A673 (cell line): ENCODE data around the gene PRODH. TPM values are rescaled to one million over a fixed set of nuclear protein-coding genes. Genes with fewer than 3 reads are reported as not detected.
A peak's percentile ranks its signal among the peaks of the same experiment; 100 is the strongest.
"Not testable (repeated sequence)": the region's sequence is repeated elsewhere in the genome, so short reads cannot be mapped to it uniquely, and the experiment has no call there.

Experiments
- BruUV-seq: library from RNA; stranded (reverse); fragments of 400-500 nt; replicated peaks from 2 replicates; lab custom pipeline; 2021; lab: Mats Ljungman, UMichigan
- CTCF ChIA-PET: fragments of 300-600 bp; sonication (Branson Sonifier 250); formaldehyde crosslinking; loops from one replicate; lab custom pipeline; 2022; ENCODE audit warnings: antibody characterized with exemption; lab: Charles Lee
- POLR2A ChIA-PET: fragments of 300-600 bp; sonication (Branson Sonifier 250); formaldehyde crosslinking; loops from one replicate; lab custom pipeline; 2022; ENCODE audit warnings: antibody characterized with exemption; ENCODE audit not compliant: low non-redundant PET; lab: Charles Lee
- DNase-seq: peaks from one replicate; pipeline ENCODE4 v3.0.0-alpha.2; 2015; ENCODE audit warnings: low spot score
- H3K27ac ChIP-seq: fragments of 200-600 bp; sonication (generic); 2 replicates; pipeline ENCODE4 v1.5.1; 2016; ENCODE audit warnings: mixed run types, low read depth, mild to moderate bottlenecking, mixed read lengths, antibody characterized with exemption, low read length; ENCODE audit not compliant: poor library complexity, severe bottlenecking
- H3K27me3 ChIP-seq: fragments of 200-600 bp; sonication (generic); replicated peaks from 2 replicates; pipeline ENCODE4 v1.6.1; 2017; ENCODE audit warnings: mixed run types, low read depth, mild to moderate bottlenecking, mixed read lengths, antibody characterized with exemption, low read length; ENCODE audit not compliant: insufficient read depth, poor library complexity
- H3K36me3 ChIP-seq: fragments of 200-600 bp; sonication (generic); 2 replicates; pipeline ENCODE4 v1.6.1; 2016; ENCODE audit warnings: mixed run types, mild to moderate bottlenecking, mixed read lengths, antibody characterized with exemption, low read length; ENCODE audit not compliant: insufficient read depth, poor library complexity, severe bottlenecking
- H3K4me1 ChIP-seq: fragments of 200-600 bp; sonication (generic); 2 replicates; pipeline ENCODE4 v1.6.1; 2017; ENCODE audit warnings: mixed run types, mild to moderate bottlenecking, mixed read lengths, antibody characterized with exemption, low read length; ENCODE audit not compliant: insufficient read depth, poor library complexity, severe bottlenecking
- H3K4me3 ChIP-seq: fragments of 200-600 bp; sonication (generic); 2 replicates; pipeline ENCODE4 v1.5.1; 2016; ENCODE audit warnings: low read depth, mixed run types, mild to moderate bottlenecking, mixed read lengths, low read length; ENCODE audit not compliant: poor library complexity, severe bottlenecking
- H3K9me3 ChIP-seq: fragments of 200-600 bp; sonication (generic); 2 replicates; pipeline ENCODE4 v1.6.1; 2016; ENCODE audit warnings: mixed run types, low read depth, mild to moderate bottlenecking, mixed read lengths, antibody characterized with exemption, low read length; ENCODE audit not compliant: poor library complexity, severe bottlenecking
- EZH2 ChIP-seq: fragments of 200-600 bp; sonication (generic); IDR thresholded peaks from 2 replicates; pipeline ENCODE4 v1.6.1; 2017; ENCODE audit warnings: borderline replicate concordance, low read depth, mild to moderate bottlenecking, mixed read lengths, antibody characterized with exemption, low read length; ENCODE audit not compliant: poor library complexity, severe bottlenecking
- intact Hi-C: fragments of 100-400 bp; cut with micrococcal nuclease; formaldehyde crosslinking; loops from one replicate; pipeline ENCODE4 v1.10.0; 2022; ENCODE audit not compliant: unreplicated experiment
- total RNA-seq: library from RNA; stranded (reverse); gene quantifications from 2 replicates; pipeline ENCODE4 v1.2.3, GENCODE V29; 2021
- TF ChIP-seq, protein P1 (sequence below): fragments of 300-800, 200-600 bp; sonication (generic); conservative IDR thresholded peaks from 2 replicates; pipeline ENCODE4 v1.5.1; 2017; ENCODE audit warnings: low read depth, mild to moderate bottlenecking, antibody characterized with exemption, low read length, moderate library complexity, mixed read lengths

PRODH gene
- total RNA-seq, 1 experiment from 2014 or later = 10.9 TPM

DNA sequence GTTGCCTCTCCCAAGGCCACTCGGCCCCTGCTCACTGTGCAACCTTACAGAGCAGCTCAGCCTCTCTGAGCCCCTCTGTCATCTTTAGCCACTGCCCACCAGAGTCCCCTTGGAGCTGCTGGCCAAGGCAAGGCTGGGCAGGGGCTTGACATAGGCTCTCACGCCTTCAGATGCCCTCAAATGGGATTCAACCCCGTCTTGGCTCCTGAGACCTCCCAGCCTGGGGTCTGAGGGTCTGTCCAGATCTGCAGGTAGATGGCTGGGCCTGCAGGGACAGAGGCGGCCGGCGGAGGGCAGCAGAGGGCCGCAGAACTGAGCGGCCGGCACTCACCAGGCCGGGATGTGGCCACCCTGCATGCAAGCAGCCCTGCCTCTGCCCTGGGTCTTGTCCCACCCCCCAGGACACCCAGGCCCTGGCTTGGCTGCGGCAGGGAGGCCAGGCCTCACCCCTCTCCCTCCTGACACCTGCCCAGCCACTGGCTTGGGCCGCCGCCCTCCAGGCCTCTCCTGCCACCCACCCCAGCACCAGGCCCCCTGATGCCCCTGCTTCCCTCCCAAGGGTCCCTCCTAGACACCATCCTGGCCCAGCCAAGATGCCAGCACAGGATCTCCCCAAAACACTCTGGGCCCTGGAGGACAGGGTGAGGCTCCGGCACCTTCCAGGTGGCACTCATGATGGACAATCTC, 18.4 kb upstream of the PRODH start:
- TF ChIP-seq, protein P1, sequence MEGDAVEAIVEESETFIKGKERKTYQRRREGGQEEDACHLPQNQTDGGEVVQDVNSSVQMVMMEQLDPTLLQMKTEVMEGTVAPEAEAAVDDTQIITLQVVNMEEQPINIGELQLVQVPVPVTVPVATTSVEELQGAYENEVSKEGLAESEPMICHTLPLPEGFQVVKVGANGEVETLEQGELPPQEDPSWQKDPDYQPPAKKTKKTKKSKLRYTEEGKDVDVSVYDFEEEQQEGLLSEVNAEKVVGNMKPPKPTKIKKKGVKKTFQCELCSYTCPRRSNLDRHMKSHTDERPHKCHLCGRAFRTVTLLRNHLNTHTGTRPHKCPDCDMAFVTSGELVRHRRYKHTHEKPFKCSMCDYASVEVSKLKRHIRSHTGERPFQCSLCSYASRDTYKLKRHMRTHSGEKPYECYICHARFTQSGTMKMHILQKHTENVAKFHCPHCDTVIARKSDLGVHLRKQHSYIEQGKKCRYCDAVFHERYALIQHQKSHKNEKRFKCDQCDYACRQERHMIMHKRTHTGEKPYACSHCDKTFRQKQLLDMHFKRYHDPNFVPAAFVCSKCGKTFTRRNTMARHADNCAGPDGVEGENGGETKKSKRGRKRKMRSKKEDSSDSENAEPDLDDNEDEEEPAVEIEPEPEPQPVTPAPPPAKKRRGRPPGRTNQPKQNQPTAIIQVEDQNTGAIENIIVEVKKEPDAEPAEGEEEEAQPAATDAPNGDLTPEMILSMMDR = peak; percentile 78
- intact Hi-C loops, H3K36me3 ChIP-seq, H3K4me1 ChIP-seq, CTCF ChIA-PET, H3K27me3 ChIP-seq, BruUV-seq, H3K27ac ChIP-seq, H3K9me3 ChIP-seq, H3K4me3 ChIP-seq, POLR2A ChIA-PET: not testable (repeated sequence)
- peak; percentile 51 for DNase-seq

DNA sequence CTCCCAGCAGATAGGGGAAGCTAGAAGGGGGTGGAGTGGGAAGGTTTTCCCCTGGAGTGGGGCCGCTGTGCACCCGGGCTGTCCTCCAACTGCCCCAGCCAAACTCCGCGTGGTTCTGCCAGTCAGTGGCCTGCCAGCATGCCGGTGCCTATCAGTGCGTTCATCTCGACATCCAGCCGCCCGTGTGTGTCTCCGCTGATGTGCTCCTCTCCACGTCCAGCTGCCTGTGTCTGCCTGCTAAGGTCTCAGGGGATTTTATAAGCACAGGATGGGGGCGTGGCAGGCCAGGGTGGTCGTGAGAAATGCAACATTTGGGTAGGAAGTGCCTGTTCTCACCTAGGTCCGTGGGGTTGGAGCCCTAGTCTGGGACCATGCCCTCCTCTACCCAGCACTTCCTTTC, 17.0 kb upstream of the PRODH start:
- H3K36me3 ChIP-seq, intact Hi-C loops, H3K4me3 ChIP-seq, H3K4me1 ChIP-seq, H3K27ac ChIP-seq, DNase-seq, POLR2A ChIA-PET, H3K9me3 ChIP-seq, H3K27me3 ChIP-seq, CTCF ChIA-PET, BruUV-seq: not testable (repeated sequence)

DNA sequence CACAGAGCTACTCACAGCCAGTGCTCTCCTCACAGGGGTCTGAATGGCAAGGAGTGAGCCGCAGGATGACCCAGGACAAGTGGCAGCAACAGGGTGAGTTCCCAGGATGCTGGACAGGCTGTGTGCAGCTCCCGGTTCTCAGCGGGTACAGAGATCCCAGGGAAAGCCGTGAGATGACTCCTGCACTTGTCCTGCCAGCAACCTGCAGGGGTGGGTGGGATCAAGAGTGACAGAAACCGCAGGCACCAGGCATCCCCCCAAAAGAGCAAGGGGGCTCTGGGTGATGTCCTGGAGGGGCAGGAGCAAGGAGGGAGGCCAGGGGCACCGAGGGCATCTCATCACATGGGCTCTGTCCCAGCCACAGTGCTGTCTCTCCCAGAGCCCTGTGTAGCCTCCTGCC, 15.9 kb upstream of the PRODH start:
- H3K36me3 ChIP-seq = no peaks in the 10 kb centered on the region
- CTCF ChIA-PET = no interaction called here
- H3K4me1 ChIP-seq = peaks cover 10% of the 10 kb centered on the region
- H3K4me3 ChIP-seq = no peak overlapping the region
- H3K27me3 ChIP-seq = no peaks in the 10 kb centered on the region
- H3K27ac ChIP-seq = no peak overlapping the region
- POLR2A ChIA-PET = no interaction called here
- intact Hi-C loops = no loop called here
- no peaks in the 10 kb centered on the region for H3K9me3 ChIP-seq
- no peak for TF ChIP-seq EZH2
- BruUV-seq = no TSS peak
- no peak for DNase-seq

DNA sequence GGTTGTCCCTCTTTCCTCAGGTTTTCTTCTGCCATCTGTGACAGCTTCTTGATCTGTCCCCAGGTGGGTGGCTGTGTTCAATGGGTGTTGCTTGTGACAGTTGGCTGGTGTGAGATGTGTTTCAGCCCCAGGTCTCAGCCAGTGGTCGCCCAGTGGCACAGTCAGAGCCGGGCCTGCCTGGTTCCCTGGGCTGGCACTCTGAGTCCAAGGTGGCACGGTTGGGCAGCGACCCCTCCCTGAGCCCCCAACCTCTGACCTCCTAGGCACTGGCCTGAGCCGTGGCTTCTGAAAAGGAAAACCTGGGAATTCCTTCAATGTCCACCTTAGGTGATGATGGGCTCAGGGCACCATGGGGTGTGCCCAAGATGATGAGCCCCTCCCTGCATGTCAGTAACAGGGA, 14.0 kb upstream of the PRODH start:
- TF ChIP-seq EZH2 = no peak
- TF ChIP-seq, protein P1 = no peak
- POLR2A ChIA-PET = no interaction called here
- CTCF ChIA-PET = no interaction called here
- no TSS peak for BruUV-seq
- no peak overlapping the region for H3K27ac ChIP-seq
- no peak for DNase-seq
- no peaks in the 10 kb centered on the region for H3K36me3 ChIP-seq
- intact Hi-C loops = no loop called here
- peaks cover 10% of the 10 kb centered on the region for H3K4me1 ChIP-seq
- no peaks in the 10 kb centered on the region for H3K27me3 ChIP-seq
- H3K9me3 ChIP-seq = no peaks in the 10 kb centered on the region
- H3K4me3 ChIP-seq = no peak overlapping the region
